Measurements from ENCODE around the gene CHAF1A. TPM values are rescaled to one million over a fixed set of nuclear protein-coding genes. Genes with fewer than 3 reads are reported as not detected.

The CHAF1A gene
- total RNA-seq, 3 donors from 2014 or later, result 6.3 to 8.2 (median 7.9) TPM

DNA sequence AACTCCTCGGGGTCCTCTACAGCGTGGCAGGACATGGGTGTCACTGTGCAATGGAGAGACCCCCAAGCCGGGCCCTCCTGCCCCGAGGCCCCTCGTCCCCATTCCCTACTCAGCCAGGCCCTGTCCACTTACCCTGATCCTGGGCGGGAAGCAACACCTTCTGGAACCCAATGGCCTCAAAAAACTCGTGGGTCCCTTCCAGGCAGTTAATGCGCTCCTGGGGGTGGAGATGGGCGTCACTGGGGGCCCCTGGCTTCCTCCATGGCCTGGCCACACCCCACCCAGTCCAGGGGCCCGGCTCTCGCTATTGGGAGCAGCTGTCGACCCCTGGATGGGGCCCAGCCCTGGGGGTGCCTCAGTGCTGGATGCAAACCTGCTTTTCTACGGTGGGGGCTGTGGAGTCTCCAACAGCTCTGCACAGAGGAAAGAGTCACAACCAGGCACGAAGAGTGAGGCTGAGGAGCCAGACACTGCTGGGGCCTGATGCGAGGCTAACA is 44.3 kb downstream of the CHAF1A start:
- intact Hi-C loops (cut with DNase I; ENCODE audit: low total_unique reads), result no loop called here
- H3K27me3 ChIP-seq, result no peaks in the 10 kb centered on the region
- DNase-seq (ENCODE audit: low spot score in 2 of 2), result no peak
- no peak overlapping the region for H3K27ac ChIP-seq
- H3K4me3 ChIP-seq, result no peak overlapping the region
- H3K36me3 ChIP-seq, result peaks cover 26% of the 10 kb centered on the region
- H3K4me1 ChIP-seq, result no peaks in the 10 kb centered on the region
- TF ChIP-seq POLR2A (IDR thresholded peaks at IDR 0.05), result no peak
- no peak for TF ChIP-seq POLR2AphosphoS5 (IDR thresholded peaks at IDR 0.05)
- TF ChIP-seq, protein P1, sequence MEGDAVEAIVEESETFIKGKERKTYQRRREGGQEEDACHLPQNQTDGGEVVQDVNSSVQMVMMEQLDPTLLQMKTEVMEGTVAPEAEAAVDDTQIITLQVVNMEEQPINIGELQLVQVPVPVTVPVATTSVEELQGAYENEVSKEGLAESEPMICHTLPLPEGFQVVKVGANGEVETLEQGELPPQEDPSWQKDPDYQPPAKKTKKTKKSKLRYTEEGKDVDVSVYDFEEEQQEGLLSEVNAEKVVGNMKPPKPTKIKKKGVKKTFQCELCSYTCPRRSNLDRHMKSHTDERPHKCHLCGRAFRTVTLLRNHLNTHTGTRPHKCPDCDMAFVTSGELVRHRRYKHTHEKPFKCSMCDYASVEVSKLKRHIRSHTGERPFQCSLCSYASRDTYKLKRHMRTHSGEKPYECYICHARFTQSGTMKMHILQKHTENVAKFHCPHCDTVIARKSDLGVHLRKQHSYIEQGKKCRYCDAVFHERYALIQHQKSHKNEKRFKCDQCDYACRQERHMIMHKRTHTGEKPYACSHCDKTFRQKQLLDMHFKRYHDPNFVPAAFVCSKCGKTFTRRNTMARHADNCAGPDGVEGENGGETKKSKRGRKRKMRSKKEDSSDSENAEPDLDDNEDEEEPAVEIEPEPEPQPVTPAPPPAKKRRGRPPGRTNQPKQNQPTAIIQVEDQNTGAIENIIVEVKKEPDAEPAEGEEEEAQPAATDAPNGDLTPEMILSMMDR (IDR thresholded peaks at IDR 0.05), result no peak
- no peaks in the 10 kb centered on the region for H3K9me3 ChIP-seq

DNA sequence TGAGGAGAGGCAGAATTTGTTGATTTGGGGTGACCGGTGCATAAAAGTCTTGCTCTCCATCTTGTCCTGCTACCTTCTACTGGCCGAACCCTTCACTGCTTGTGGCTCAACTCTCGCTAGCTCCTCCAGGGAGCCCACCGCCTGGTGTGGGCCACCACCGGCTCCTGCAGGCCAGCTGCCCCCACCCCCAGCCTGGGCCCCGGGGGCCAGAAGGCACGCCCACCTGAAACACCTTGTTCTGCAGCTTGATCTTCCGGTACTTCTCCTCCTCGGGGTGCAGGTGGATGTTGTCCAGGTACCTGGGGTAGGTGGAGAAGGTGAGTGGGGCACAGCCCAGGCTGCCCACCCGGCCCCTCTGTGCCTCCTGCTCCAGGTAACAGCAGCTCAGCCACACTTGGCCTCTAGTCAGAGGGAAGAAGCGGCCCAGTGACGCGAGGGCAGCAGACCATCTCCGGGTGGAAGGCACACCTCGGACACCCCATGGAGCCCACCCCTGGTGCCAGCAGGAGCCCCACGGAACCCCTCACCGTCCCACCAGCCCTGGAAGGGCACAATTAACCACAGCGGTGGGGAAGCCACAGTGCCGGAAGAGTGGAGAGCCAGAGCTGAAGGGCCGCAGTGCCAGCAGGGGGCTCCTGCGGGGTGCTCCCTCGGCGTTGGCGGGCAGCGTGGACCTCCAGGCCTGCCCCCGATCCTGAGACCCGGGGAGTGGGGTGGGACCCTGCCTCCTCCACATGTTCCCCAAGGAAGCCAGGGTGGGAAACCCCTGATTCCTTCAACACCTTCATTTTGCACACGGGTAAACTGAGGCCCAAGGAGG is 45.1 kb downstream of the CHAF1A start:
- intact Hi-C loops (cut with DNase I; ENCODE audit: low total_unique reads), result no loop called here
- DNase-seq (ENCODE audit: low spot score in 2 of 2), result no peak
- H3K27me3 ChIP-seq, result no peaks in the 10 kb centered on the region
- TF ChIP-seq POLR2A (IDR thresholded peaks at IDR 0.05) (no peak), POLR2AphosphoS5 (IDR thresholded peaks at IDR 0.05) (no peak)
- TF ChIP-seq, protein P1 (IDR thresholded peaks at IDR 0.05), result no peak
- no peaks in the 10 kb centered on the region for H3K9me3 ChIP-seq
- H3K4me1 ChIP-seq, result no peaks in the 10 kb centered on the region
- no peak overlapping the region for H3K27ac ChIP-seq
- H3K36me3 ChIP-seq, result peaks cover 26% of the 10 kb centered on the region
- no peak overlapping the region for H3K4me3 ChIP-seq

DNA sequence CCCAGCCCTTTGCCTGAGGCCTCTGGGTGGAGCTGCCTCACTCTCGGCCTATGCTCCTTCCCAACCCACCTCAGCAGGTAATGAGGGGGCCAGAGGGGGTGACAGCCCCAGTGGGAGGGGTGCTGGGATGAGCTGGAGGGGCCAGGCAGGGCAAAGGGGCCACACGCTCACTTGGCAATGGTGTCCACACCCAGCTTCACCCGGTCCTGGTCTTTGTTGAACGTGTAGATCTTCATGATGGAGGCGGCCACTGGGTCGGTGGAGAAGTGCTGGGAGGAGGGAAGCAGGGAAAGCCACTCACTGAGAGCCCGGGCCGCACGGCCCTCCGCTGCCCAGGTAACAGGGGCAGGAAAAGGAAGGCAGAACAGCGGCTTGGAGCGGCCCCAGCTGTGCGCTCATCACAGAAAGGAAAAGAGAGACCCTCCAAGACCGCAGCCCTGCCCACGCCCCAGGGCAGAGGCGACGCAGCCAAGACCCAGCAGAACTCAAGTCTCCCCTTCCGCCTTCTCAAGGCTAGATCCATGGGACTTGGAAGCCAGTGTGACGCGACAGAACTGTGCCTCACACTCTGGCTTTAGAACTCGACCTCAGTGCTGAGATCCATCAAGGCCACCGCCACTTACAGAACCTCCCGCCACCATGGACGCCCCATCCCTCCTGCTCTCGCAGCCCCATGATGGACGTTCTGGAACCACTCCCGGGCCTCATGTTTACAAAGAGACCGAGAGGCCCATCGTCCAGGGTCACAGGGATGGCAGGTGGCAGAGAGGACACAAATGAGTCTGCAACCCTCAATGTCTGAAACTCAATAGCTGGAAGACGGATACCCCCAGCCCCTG is 45.9 kb downstream of the CHAF1A start:
- H3K27ac ChIP-seq, result peak overlapping the region in 1 of 2 donors; percentile 48
- TF ChIP-seq, protein P1 (IDR thresholded peaks at IDR 0.05), result no peak
- TF ChIP-seq POLR2A (IDR thresholded peaks at IDR 0.05) (no peak), POLR2AphosphoS5 (IDR thresholded peaks at IDR 0.05) (no peak)
- peaks cover 26% of the 10 kb centered on the region for H3K36me3 ChIP-seq
- no peaks in the 10 kb centered on the region for H3K4me1 ChIP-seq
- no peak for DNase-seq (ENCODE audit: low spot score in 2 of 2)
- H3K27me3 ChIP-seq, result no peaks in the 10 kb centered on the region
- H3K9me3 ChIP-seq, result no peaks in the 10 kb centered on the region
- no peak overlapping the region for H3K4me3 ChIP-seq
- intact Hi-C loops (cut with DNase I; ENCODE audit: low total_unique reads), result no loop called here

DNA sequence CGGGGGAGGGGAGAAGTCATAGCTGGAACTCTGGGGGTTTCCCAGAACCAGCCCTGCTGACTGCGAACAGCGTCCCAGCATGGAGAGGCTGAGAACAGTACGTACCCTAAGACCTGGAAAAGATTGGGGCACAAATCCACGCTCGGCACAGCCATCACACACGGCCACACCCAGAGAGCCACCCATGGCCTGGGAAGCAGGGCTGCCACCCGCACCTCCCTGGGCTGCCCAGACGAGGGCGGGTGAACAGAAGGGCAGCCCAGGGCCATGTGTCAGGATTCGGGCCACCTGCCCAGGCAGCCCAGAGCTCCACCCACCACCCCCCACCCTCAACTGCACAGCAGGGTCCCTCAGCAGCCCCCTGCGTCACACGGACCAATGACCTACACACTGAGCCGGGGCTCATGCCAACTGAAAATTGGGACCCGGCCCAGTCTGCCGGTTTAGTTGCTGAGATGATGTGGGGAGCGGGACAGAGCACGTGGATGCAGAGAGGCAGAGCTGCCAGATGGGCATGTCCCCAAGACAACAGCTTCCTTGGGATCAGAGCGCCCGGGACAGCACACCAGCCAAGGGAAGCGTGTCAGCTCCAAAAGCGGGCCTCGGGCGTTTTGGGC is 46.7 kb downstream of the CHAF1A start:
- no peak for TF ChIP-seq POLR2AphosphoS5 (IDR thresholded peaks at IDR 0.05)
- no peak for TF ChIP-seq POLR2A (IDR thresholded peaks at IDR 0.05)
- TF ChIP-seq, protein P1 (IDR thresholded peaks at IDR 0.05), result no peak
- DNase-seq (ENCODE audit: low spot score in 2 of 2), result peak in 1 of 2 donors; percentile 66
- Histone ChIP-seq H3K36me3 (peaks cover 26% of the 10 kb centered on the region), H3K4me1 (no peaks in the 10 kb centered on the region), H3K4me3 (no peak overlapping the region), H3K27me3 (no peaks in the 10 kb centered on the region), H3K27ac (peak overlapping the region in 1 of 2 donors; percentile 48), H3K9me3 (no peaks in the 10 kb centered on the region)
- intact Hi-C loops (cut with DNase I; ENCODE audit: low total_unique reads), result no loop called here

Measured in breast epithelium (tissue), 4 donors.